HG03045 (cell line): ENCODE results near the gene CTSA.
A peak's percentile ranks its signal among the peaks of the same experiment; 100 is the strongest.

Experiments
- ATAC-seq: cut with Tn5 transposase; IDR thresholded peaks from one replicate; pipeline ENCODE4 v1.9.1; 2021; ENCODE audit warnings: mild to moderate bottlenecking, moderate library complexity; ENCODE audit not compliant: unreplicated experiment

CTSA gene

DNA sequence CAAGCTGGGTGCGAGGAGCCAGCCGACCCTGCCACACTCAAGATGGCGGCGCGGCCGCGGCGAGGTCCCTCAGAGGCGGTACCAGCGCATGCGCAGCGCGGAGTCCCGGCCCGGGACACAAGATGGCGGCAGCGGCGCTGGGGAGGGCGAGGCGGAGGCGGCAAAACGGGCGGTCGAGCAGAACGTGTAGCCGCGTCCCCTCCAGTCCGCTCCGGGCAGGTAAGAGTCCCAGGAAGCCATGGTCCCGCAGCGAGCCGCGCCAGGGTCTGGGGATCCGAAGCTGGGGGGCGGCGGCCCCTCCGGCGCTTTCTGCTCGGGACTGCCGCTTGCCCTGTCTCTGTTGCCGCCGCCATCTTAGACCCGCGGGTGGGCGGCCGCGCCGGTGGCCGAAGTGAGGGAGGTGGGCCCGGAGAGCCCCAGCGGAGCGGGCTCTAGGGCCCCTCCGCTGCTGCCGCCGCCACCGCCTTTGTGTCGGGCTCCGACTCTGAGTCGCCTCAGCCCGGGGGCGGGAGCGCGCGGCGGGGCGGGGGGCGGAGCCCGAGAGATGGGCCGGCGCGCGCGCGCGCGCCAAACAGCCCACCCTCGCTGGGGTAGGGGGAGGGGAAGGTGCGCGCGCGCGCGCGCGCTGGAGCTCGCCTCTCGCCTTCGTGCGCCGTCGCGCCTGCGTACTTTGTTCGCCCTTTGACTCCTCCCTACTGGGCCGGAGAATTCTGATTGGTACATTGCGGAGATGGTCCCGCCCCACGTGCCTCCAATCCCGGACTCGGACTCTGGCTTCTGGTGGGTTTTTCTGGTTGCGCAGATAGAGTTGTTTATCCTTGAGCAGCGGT, 43.7 kb downstream of the CTSA start, which contains the start of gene PCIF1:
Gene PCIF1, plus strand, starts transcription at position 98 of the 830 bp plus-strand sequence. CDS start 4,317 bp downstream, outside the sequence.
- ATAC-seq = peak; percentile 69

- no peak for ATAC-seq
These were observed 44.4 kb downstream of the CTSA start for GRCh38 chr20:45935416-45936046.

DNA sequence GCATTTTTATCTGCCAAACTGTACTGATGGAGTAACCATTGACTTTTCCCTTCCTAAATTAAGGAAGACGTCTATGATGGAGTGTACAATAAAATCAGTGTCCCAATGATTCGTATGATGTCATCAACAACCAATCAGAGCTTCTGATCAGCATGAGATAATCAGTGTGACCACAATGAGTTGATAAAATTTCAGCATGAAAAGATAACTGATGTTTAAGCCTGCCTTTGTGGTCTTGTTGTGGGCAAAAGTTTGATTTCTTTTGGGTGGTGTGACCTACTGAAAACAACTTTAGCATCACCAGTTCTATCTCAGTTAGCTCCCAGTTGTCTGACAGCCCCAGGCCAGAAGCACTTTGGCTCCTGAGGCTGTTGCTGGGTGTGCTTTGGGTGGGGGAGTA, 46.6 kb downstream of the CTSA start:
- ATAC-seq = no peak

- no peak for ATAC-seq
These were observed 47.7 kb downstream of the CTSA start for GRCh38 chr20:45938727-45939438.

DNA sequence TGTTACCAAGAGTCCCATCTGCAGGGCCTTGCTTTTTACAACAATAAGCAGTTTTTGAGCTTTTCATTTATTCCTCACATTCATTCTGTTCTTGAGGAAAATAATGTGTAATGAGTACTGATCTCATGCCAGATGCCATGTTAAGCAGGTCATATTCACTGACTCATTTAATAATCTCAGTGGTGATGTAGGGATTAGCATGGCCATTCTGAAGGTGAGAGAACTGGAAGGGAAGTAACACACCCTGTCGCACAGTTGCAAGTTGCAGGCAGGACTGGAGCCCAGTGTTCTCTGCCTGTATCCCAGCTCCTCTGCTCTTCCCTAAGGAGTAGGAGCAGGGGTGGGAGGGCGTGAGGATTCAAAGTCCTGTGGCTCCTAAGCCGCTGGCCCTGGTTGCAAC, 48.9 kb downstream of the CTSA start:
- ATAC-seq = no peak

GRCh38 chr20:45940469-45940868, 49.3 kb downstream of the CTSA start:
- no peak for ATAC-seq

DNA sequence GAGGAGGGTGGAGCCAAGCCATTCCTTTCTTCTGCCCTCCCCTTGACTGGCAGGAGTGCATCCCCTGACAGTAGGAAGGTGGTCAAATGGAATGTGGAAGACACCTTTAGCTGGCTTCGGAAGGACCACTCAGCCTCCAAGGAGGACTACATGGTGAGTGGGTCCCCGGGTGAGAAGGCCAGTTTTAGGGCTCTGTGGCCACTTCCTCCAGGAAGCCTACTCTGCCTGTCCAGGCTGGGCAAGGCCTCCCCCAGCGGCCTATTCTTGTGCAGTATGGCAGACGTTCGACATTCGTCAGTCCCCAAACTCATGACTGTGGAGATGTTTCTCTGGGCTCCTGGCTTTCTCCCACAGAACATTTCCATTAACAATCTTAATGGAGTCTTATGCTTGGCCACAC, 52.5 kb downstream of the CTSA start:
- no peak for ATAC-seq

DNA sequence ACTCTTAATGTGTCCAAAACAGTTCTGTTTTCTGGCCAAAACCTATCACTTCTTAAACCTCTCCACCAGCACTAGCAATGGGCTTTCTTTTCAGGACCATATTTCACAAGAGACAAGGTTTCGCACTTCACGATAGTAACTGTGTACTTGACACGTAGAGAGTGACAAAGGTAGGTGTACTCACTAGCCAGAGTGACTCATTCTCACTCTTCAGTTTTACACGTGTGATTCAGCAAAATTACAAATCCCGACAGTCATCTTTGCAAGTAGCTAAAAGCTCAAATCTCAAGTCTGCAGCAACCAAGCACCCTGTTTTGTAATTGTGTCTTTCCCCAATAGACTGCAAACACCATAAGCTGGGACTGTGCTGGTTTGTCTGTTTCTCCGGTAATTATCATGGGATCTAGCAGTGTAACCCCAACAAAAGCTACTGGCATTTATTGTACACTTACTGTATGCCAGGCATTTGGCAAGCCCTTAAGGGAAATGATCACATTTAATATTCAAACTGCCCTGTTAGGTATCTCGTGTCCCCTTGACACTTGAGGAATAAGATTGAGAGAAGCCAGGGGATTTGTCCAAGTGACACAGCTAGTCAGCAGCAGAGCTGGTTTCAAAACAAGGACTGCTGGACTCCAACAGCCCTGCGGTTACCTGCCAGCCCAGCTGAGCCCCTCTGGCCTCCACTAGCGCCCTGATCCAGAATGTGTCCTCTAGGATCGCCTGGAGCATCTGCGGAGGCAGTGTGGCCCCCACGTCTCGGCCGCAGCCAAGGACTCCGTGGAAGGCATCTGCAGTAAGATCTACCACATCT, 53.2 kb downstream of the CTSA start:
- ATAC-seq = no peak

DNA sequence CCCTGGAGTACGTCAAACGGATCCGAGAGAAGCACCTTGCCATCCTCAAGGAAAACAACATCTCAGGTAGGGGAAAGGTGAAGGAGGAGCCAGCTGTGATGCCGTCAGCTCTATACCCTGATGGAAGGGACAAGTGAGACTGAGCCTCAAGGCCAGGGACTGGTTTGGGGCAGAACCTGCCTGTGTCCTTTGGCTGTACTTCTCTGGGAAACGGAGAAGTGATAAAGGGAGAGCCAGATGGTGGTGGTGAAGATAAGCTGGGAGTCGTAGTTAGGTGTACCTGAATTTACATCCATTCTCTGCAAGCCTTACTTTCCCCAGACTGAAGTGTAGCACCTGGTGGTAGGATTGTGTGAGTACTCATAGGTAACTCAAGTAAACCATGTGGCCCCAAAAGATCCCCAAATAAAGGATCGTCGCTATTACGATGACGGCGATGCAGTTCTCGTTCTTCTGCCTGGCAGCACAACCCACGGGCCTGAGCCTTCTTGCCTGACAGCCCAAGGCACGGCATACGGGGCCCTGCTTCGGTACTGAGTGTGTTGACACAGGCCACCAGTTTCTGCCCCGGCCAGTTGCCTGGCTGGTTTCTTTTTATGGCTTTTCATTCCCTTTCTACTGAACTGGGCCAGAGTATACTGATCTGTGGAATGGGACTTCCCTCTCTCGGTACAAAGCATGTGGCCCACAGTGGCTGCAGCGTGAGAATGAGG, 54.0 kb downstream of the CTSA start:
- ATAC-seq = no peak

DNA sequence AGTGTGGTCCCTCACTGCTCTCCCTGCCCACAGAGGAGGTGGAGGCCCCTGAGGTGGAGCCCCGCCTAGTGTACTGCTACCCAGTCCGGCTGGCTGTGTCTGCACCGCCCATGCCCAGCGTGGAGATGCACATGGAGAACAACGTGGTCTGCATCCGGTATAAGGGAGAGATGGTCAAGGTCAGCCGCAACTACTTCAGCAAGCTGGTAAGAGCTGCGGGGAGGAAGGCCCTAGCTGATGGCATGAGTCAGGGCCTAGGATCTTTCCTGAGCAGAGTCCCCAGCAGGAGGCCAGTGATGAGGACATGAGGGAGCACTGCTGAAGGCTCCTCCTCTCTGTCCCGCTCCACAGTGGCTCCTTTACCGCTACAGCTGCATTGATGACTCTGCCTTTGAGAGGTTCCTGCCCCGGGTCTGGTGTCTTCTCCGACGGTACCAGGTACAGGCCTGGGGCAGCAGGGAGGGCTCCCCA, 54.6 kb downstream of the CTSA start:
- no peak for ATAC-seq

DNA sequence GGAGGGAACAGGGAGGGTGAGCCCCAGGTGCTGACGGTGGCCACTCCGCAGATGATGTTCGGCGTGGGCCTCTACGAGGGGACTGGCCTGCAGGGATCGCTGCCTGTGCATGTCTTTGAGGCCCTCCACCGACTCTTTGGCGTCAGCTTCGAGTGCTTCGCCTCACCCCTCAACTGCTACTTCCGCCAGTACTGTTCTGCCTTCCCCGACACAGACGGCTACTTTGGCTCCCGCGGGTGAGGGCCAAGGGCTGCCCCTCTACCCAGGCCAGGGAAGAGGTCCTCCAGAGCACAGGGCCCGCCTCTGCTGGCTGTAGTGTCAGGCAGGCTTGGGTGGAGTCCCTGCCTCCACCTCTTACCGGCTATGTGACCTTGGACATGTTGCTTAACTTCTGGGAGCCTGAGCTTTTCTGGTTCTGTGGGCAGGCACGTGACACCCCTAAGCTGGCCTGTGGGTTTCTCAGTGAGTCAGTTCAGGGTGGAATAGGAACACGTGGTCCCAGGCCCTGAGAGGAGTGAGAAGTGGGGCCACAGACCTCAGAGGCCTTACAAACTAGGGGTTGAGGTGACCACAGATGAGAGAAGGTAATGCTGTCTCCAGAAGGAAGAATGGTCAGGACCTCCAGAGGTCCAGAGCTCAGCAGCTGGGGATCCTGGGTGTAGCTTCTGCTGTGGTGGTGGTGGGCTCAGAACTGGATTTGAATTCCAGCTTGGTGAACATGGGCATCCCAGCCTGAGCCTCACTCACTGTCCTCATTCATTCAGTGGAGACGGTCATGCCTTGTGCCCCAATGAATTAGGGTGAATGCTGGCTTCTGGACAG, 55.2 kb downstream of the CTSA start:
- ATAC-seq = no peak

GRCh38 chr20:45947110-45947866, 56.2 kb downstream of the CTSA start:
- no peak for ATAC-seq

DNA sequence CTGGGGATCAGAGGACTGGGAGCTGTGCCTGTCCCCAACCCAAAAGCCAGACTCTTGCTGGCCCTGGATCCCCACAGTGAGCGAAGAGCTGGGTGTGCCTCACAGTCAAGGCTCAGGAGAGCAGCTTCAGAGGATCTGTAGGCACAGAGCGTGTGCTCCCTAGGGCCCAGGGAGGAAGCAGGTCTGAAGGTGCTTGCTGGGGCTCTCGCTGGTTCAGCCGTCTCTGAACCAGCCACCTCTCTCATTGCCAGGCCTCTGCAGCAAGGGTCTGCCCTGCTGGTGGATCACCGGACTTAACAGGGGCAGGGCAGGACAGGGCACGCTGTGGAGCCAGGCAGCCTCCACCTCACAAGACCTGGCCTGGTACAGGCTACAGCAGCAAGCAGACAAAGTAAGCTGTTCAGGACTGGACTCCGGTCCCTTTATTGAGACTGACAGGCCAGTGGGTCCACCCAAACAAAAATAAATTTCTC, 57.2 kb downstream of the CTSA start:
- ATAC-seq = no peak
